Measurements from ENCODE around the gene CEP41.

DNA sequence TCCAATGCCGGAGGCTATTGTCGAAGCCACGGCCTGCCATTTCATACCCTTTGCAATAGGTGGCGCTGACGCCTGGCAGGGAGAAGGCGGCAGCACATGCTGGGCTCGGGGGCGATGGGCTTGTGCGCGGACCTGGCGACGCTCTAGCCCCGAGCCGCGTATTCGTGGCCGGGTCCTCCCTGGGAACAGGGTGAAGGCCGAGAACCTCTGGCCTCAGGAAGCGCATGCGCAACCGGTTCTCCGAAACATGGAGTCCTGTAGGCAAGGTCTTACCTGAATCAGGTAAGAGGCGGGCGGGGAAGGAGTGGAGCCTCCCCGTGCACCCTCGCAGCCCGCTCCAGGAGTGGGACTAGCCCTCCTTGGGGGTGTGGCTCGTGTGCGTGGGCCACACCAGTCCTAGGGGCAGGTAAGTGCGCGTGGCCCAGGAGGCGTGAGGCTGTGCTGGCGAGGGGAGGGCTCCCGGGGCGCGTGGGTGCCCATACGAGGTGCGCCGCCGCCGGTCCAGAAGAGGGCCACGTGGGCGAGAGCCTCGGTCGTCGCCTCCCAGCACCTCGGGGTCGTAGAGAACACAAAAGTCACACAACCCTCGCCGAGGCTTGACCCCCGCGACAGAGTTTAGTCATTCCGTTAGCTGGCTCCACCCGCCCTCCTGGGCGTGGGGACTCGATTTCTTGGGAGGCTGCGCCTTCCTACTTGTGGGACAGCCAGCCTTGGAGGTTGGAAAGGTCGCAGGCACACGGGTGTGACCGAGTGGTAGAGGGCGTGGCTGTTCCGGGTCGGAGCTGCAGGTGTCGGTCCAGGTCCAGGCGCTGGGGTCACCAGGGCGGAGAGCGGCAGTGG lies 45.5 kb upstream of the CEP41 start:
- TF ChIP-seq, protein P1, sequence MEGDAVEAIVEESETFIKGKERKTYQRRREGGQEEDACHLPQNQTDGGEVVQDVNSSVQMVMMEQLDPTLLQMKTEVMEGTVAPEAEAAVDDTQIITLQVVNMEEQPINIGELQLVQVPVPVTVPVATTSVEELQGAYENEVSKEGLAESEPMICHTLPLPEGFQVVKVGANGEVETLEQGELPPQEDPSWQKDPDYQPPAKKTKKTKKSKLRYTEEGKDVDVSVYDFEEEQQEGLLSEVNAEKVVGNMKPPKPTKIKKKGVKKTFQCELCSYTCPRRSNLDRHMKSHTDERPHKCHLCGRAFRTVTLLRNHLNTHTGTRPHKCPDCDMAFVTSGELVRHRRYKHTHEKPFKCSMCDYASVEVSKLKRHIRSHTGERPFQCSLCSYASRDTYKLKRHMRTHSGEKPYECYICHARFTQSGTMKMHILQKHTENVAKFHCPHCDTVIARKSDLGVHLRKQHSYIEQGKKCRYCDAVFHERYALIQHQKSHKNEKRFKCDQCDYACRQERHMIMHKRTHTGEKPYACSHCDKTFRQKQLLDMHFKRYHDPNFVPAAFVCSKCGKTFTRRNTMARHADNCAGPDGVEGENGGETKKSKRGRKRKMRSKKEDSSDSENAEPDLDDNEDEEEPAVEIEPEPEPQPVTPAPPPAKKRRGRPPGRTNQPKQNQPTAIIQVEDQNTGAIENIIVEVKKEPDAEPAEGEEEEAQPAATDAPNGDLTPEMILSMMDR (IDR thresholded peaks at IDR 0.05; ENCODE audit: poor library complexity), result peak; percentile 53
- TF ChIP-seq EZH2 (IDR thresholded peaks at IDR 0.05; ENCODE audit: borderline replicate concordance) (no peak), EZH2phosphoT487 (IDR thresholded peaks at IDR 0.05; ENCODE audit: low read depth, severe bottlenecking, unreplicated experiment) (no peak)

Measured in hepatocyte (in vitro differentiated cells).